Mesenchymal stem cell (in vitro differentiated cells and primary cell): ENCODE measurements around the gene CPHXL. TPM values are rescaled to one million over a fixed set of nuclear protein-coding genes. Genes with fewer than 3 reads are reported as not detected.

ENCODE experiments used
- DNase-seq: peaks from one replicate; pipeline ENCODE4 v3.0.0-alpha.2; 2013
- H2AFZ ChIP-seq: one replicate; pipeline ENCODE4 v1.6.1; 2013; ENCODE audit warnings: low read depth, mild to moderate bottlenecking, control low read depth, inconsistent platforms, low read length, moderate library complexity
- H2AK5ac ChIP-seq: 2 replicates; pipeline ENCODE4 v1.6.1; 2013; ENCODE audit warnings: low read length, moderate library complexity, mild to moderate bottlenecking, inconsistent platforms; ENCODE audit not compliant: severe bottlenecking
- H2BK120ac ChIP-seq: one replicate; pipeline ENCODE4 v1.6.1; 2013; ENCODE audit warnings: low read depth, mild to moderate bottlenecking, inconsistent platforms, low read length, moderate library complexity
- H2BK12ac ChIP-seq, 2 experiments: one replicate each; pipeline ENCODE4 v1.6.1; 2013; ENCODE audit warnings: inconsistent platforms in 2 of 2, low read length in 2 of 2, mild to moderate bottlenecking in 2 of 2, moderate library complexity in 2 of 2, control low read depth in 1 of 2
- H2BK15ac ChIP-seq: one replicate; pipeline ENCODE4 v1.6.1; 2013; ENCODE audit warnings: mild to moderate bottlenecking, low read depth, inconsistent platforms; ENCODE audit not compliant: poor library complexity, severe bottlenecking
- H2BK5ac ChIP-seq: 2 replicates; pipeline ENCODE4 v1.6.1; 2013; ENCODE audit warnings: low read depth, mild to moderate bottlenecking, low read length, control low read depth, inconsistent platforms; ENCODE audit not compliant: poor library complexity, severe bottlenecking
- H3K14ac ChIP-seq, 2 experiments: one replicate each; pipeline ENCODE4 v1.6.1; 2013; ENCODE audit warnings: inconsistent platforms in 2 of 2, low read length in 2 of 2, control low read depth in 1 of 2, mild to moderate bottlenecking in 1 of 2, moderate library complexity in 1 of 2
- H3K18ac ChIP-seq, 2 experiments: one replicate each; pipeline ENCODE4 v1.6.1; 2013; ENCODE audit warnings: inconsistent platforms in 2 of 2, low read length in 2 of 2, control low read depth in 1 of 2, low read depth in 1 of 2, mild to moderate bottlenecking in 1 of 2
- H3K23ac ChIP-seq, 2 experiments: one replicate each; pipeline ENCODE4 v1.6.1; 2013; ENCODE audit warnings: inconsistent platforms in 2 of 2, low read length in 2 of 2, mild to moderate bottlenecking in 2 of 2, moderate library complexity in 2 of 2, control low read depth in 1 of 2
- H3K27ac ChIP-seq: 2 replicates; pipeline ENCODE4 v1.5.1; 2013; ENCODE audit warnings: mild to moderate bottlenecking, moderate library complexity, low read length, control low read depth, inconsistent platforms; ENCODE audit not compliant: poor library complexity, severe bottlenecking
- H3K27me3 ChIP-seq, 2 experiments: 2 replicates each; pipeline versions ENCODE4 v1.6.1 to v1.7.0; 2013; ENCODE audit warnings: low read length in 2 of 2, mild to moderate bottlenecking in 2 of 2, moderate library complexity in 2 of 2, control low read depth in 1 of 2, inconsistent platforms in 1 of 2; ENCODE audit not compliant: control insufficient read depth in 1 of 2, insufficient read depth in 1 of 2
- H3K36me3 ChIP-seq, 2 experiments: 2 replicates each; pipeline versions ENCODE4 v1.6.1 to v1.7.0; 2013; ENCODE audit warnings: low read length in 2 of 2, control low read depth in 1 of 2, inconsistent platforms in 1 of 2, low read depth in 1 of 2, mild to moderate bottlenecking in 1 of 2; ENCODE audit not compliant: insufficient read depth in 2 of 2, control insufficient read depth in 1 of 2
- H3K4ac ChIP-seq, 2 experiments: one replicate each; pipeline ENCODE4 v1.6.1; 2013; ENCODE audit warnings: inconsistent platforms in 2 of 2, low read length in 2 of 2, mild to moderate bottlenecking in 2 of 2, moderate library complexity in 2 of 2, control low read depth in 1 of 2, low read depth in 1 of 2
- H3K4me1 ChIP-seq: 2 replicates; pipeline ENCODE4 v1.6.1; 2013; ENCODE audit warnings: low read depth, low read length, control low read depth; ENCODE audit not compliant: control insufficient read depth, insufficient read depth
- H3K4me2 ChIP-seq: 2 replicates; pipeline ENCODE4 v1.6.1; 2013; ENCODE audit warnings: low read length, mild to moderate bottlenecking, inconsistent platforms; ENCODE audit not compliant: poor library complexity, severe bottlenecking
- H3K4me3 ChIP-seq, 2 experiments: 2 replicates each; pipeline versions ENCODE4 v1.5.1 to v1.7.0; 2013; ENCODE audit warnings: low read length in 2 of 2, mild to moderate bottlenecking in 2 of 2, control low read depth in 1 of 2, low read depth in 1 of 2; ENCODE audit not compliant: insufficient read depth in 1 of 2
- H3K79me1 ChIP-seq: replicated peaks from 2 replicates; pipeline ENCODE4 v1.6.1; 2013; ENCODE audit warnings: mild to moderate bottlenecking, control low read depth, low read length, inconsistent platforms; ENCODE audit not compliant: poor library complexity, severe bottlenecking
- H3K9ac ChIP-seq: 2 replicates; pipeline ENCODE4 v1.7.0; 2013; ENCODE audit warnings: mild to moderate bottlenecking, low read length, moderate library complexity
- H3K9me3 ChIP-seq: 2 replicates; pipeline ENCODE4 v1.7.0; 2013; ENCODE audit warnings: mild to moderate bottlenecking, low read length; ENCODE audit not compliant: control insufficient read depth
- H4K8ac ChIP-seq: one replicate; pipeline ENCODE4 v1.6.1; 2013; ENCODE audit warnings: inconsistent platforms, mild to moderate bottlenecking, low read length, moderate library complexity
- H4K91ac ChIP-seq: one replicate; pipeline ENCODE4 v1.6.1; 2013; ENCODE audit warnings: mild to moderate bottlenecking, low read length, inconsistent platforms
- WGBS: methylation state at CpG from one replicate; pipeline ENCODE4 v1.1.7; 2013; ENCODE audit warnings: mixed read lengths; 5-methylcytosine and 5-hydroxymethylcytosine counted together
- small RNA-seq: library from polyadenylated mRNA; stranded (forward); fragments of <200 nt; extraction: miRNeasy Mini kit (QIAGEN cat#:217004); gene quantifications from one replicate; pipeline ENCODE3, GENCODE V24; 2013; ENCODE audit warnings: low read depth

Gene CPHXL

GRCh38 chr16:75679366-75679765 is 46.9 kb downstream of the CPHXL start:
- H3K4me3 ChIP-seq: no peak overlapping the region

GRCh38 chr16:75676909-75677308 is 49.4 kb downstream of the CPHXL start, which contains the start of gene CPHXL2:
TSS of gene CPHXL2 (minus strand) at chr16:75677009. CDS start at chr16:75676999, 10 bp downstream.
- Histone ChIP-seq H2BK5ac (no peak within 1 kb of the TSS), H2AFZ (no peak within 1 kb of the TSS), H4K8ac (no peak within 1 kb of the TSS), H2AK5ac (no peak within 1 kb of the TSS), H3K4me2 (no peak within 1 kb of the TSS), H2BK15ac (no peak within 1 kb of the TSS), H3K9ac (no peak within 1 kb of the TSS), H4K91ac (no peak within 1 kb of the TSS), H3K4me1 (no peaks in the 10 kb centered on the region), H3K79me1 (no peaks in the 10 kb centered on the region), H3K4ac (no peak within 1 kb of the TSS), H3K14ac (no peak within 1 kb of the TSS), H3K23ac (no peak within 1 kb of the TSS), H3K27me3 (no peaks in the 10 kb centered on the region), H3K9me3 (no peaks in the 10 kb centered on the region), H2BK12ac (no peak within 1 kb of the TSS), H3K18ac (no peak within 1 kb of the TSS), H3K4me3 (no peak within 1 kb of the TSS), H2BK120ac (no peak within 1 kb of the TSS), H3K36me3 (no peaks in the 10 kb centered on the region), H3K27ac (no peak within 1 kb of the TSS)
- no peak for DNase-seq
- WGBS: 97% methylated on average over 3 of the region's 4 CpGs

More at GRCh38 chr16:75679366-75679765, 46.9 kb downstream of the CPHXL start:
- Histone ChIP-seq H3K79me1 (no peaks in the 10 kb centered on the region), H4K8ac (no peak overlapping the region), H3K4ac (no peak overlapping the region), H3K4me2 (no peak overlapping the region), H3K18ac (no peak overlapping the region), H3K36me3 (no peaks in the 10 kb centered on the region), H2BK120ac (no peak overlapping the region), H3K27me3 (no peaks in the 10 kb centered on the region), H2AFZ (no peak overlapping the region), H4K91ac (no peak overlapping the region), H2AK5ac (no peak overlapping the region), H2BK12ac (no peak overlapping the region), H2BK15ac (no peak overlapping the region), H2BK5ac (no peak overlapping the region), H3K9ac (no peak overlapping the region), H3K14ac (no peak overlapping the region), H3K27ac (no peak overlapping the region), H3K4me1 (no peaks in the 10 kb centered on the region), H3K9me3 (peaks cover 9% of the 10 kb centered on the region), H3K23ac (no peak overlapping the region)
- no peak for DNase-seq
- 90% methylated on average over 5 of the region's 5 CpGs for WGBS

GRCh38 chr16:75667503-75667902 is 58.8 kb downstream of the CPHXL start:
- Histone ChIP-seq H3K36me3 (peaks cover 0 to 4% of the 10 kb centered on the region in 2 experiments), H2BK15ac (no peak overlapping the region), H3K79me1 (no peaks in the 10 kb centered on the region), H3K9me3 (no peaks in the 10 kb centered on the region), H3K4me3 (no peak overlapping the region), H2AK5ac (no peak overlapping the region), H4K91ac (no peak overlapping the region), H3K27ac (no peak overlapping the region), H2AFZ (no peak overlapping the region), H4K8ac (no peak overlapping the region), H3K4me1 (no peaks in the 10 kb centered on the region), H2BK5ac (no peak overlapping the region), H3K4ac (no peak overlapping the region), H3K4me2 (no peak overlapping the region), H3K9ac (no peak overlapping the region), H3K18ac (no peak overlapping the region), H3K23ac (no peak overlapping the region), H2BK12ac (no peak overlapping the region), H2BK120ac (no peak overlapping the region), H3K27me3 (no peaks in the 10 kb centered on the region), H3K14ac (no peak overlapping the region)
- no peak for DNase-seq

Small RNA genes lying within 50 kb of the gene (small RNA-seq; reads per million reads assigned to genes)
- not detected for gene RN7SL520P
